Neural cell (in vitro differentiated cells): ENCODE data around the gene IQCK. TPM values are rescaled to one million over a fixed set of nuclear protein-coding genes. Genes with fewer than 3 reads are reported as not detected.

Source experiments
- H2AFZ ChIP-seq: fragments of 200-600, 300-800 bp; sonication (generic), shearing (Covaris generic); 2 replicates; pipeline ENCODE4 v1.6.0; 2014; ENCODE audit warnings: low read depth, mild to moderate bottlenecking, antibody characterized with exemption, low read length, moderate library complexity
- H3F3A ChIP-seq: fragments of 200-600 bp; shearing (Covaris generic); 2 replicates; pipeline ENCODE4 v1.6.1; 2016; ENCODE audit warnings: mild to moderate bottlenecking, moderate library complexity, mixed read lengths, antibody characterized with exemption, low read length; ENCODE audit not compliant: insufficient read depth, poor library complexity, severe bottlenecking
- H3K27ac ChIP-seq: fragments of 200-600, 300-800 bp; sonication (generic), shearing (Covaris generic); 2 replicates; pipeline ENCODE4 v1.5.1; 2014; ENCODE audit warnings: mild to moderate bottlenecking, low read length, moderate library complexity
- H3K27me3 ChIP-seq: fragments of 300-800, 200-600 bp; sonication (generic), shearing (Covaris generic); 2 replicates; pipeline ENCODE4 v1.6.0; 2014; ENCODE audit warnings: mild to moderate bottlenecking, low read depth, low read length, moderate library complexity; ENCODE audit not compliant: insufficient read depth
- H3K36me3 ChIP-seq: fragments of 300-800, 200-600 bp; sonication (generic), shearing (Covaris generic); 2 replicates; pipeline ENCODE4 v1.5.1; 2014; ENCODE audit warnings: mild to moderate bottlenecking, antibody characterized with exemption, low read length, moderate library complexity; ENCODE audit not compliant: insufficient read depth
- H3K4me2 ChIP-seq: fragments of 300-800, 200-600 bp; sonication (generic), shearing (Covaris generic); 2 replicates; pipeline ENCODE4 v1.6.0; 2014; ENCODE audit warnings: mild to moderate bottlenecking, low read length
- H3K4me3 ChIP-seq: fragments of 300-800, 200-600 bp; sonication (generic), shearing (Covaris generic); 2 replicates; pipeline ENCODE4 v1.5.1; 2014; ENCODE audit warnings: mild to moderate bottlenecking, low read length, moderate library complexity
- H3K79me2 ChIP-seq: fragments of 200-600 bp; shearing (Covaris generic); replicated peaks from 2 replicates; pipeline ENCODE4 v1.6.0; 2014; ENCODE audit warnings: mild to moderate bottlenecking, low read length, moderate library complexity; ENCODE audit not compliant: insufficient read depth
- H3K9ac ChIP-seq: fragments of 300-800, 200-600 bp; sonication (generic), shearing (Covaris generic); 2 replicates; pipeline ENCODE4 v1.6.1; 2016; ENCODE audit warnings: mild to moderate bottlenecking, low read length, mixed read lengths
- H3K9me2 ChIP-seq: fragments of 200-600 bp; shearing (Covaris generic); 2 replicates; pipeline ENCODE4 v1.6.1; 2016; ENCODE audit warnings: mild to moderate bottlenecking, low read length, mixed read lengths; ENCODE audit not compliant: insufficient read depth
- H3K9me3 ChIP-seq: fragments of 200-600, 300-800 bp; sonication (generic), shearing (Covaris generic); 2 replicates; pipeline ENCODE4 v1.6.1; 2016; ENCODE audit warnings: mild to moderate bottlenecking, mixed run types, low read length, moderate library complexity, mixed read lengths
- H4K20me1 ChIP-seq: fragments of 200-600 bp; shearing (Covaris generic); 2 replicates; pipeline ENCODE4 v1.6.1; 2016; ENCODE audit warnings: mild to moderate bottlenecking, mixed run types; ENCODE audit not compliant: insufficient read depth
- CTCF ChIP-seq: fragments of 450-650 bp; IDR thresholded peaks from 2 replicates; pipeline ENCODE4 v1.5.1; 2014; ENCODE audit warnings: antibody characterized with exemption, mild to moderate bottlenecking, moderate library complexity; ENCODE audit not compliant: poor library complexity, severe bottlenecking
- EP300 ChIP-seq: fragments of 450-650 bp; conservative IDR thresholded peaks from 2 replicates; pipeline ENCODE4 v1.6.1; 2014; ENCODE audit warnings: antibody characterized with exemption, mild to moderate bottlenecking, moderate library complexity; ENCODE audit not compliant: poor library complexity, severe bottlenecking
- EZH2 ChIP-seq: fragments of 200-600, 300-800 bp; shearing (Covaris generic), sonication (generic); IDR thresholded peaks from 2 replicates; pipeline ENCODE4 v1.6.1; 2014; ENCODE audit warnings: antibody characterized with exemption, low read length, borderline replicate concordance, mild to moderate bottlenecking; ENCODE audit not compliant: insufficient read depth, poor library complexity, severe bottlenecking
- MXI1 ChIP-seq: fragments of 450-650 bp; conservative IDR thresholded peaks from 2 replicates; pipeline ENCODE4 v1.6.1; 2014; ENCODE audit warnings: antibody characterized with exemption, mild to moderate bottlenecking; ENCODE audit not compliant: poor library complexity, severe bottlenecking
- POLR2AphosphoS5 ChIP-seq: IDR thresholded peaks from 2 replicates; pipeline ENCODE4 v1.6.1; 2012
- RAD21 ChIP-seq: fragments of 450-650 bp; conservative IDR thresholded peaks from 2 replicates; pipeline ENCODE4 v1.6.1; 2014; ENCODE audit warnings: antibody characterized with exemption, mild to moderate bottlenecking, moderate library complexity
- REST ChIP-seq: IDR thresholded peaks from 2 replicates; pipeline ENCODE4 v1.6.1; 2012; ENCODE audit warnings: borderline replicate concordance
- SMC3 ChIP-seq: fragments of 450-650 bp; conservative IDR thresholded peaks from 2 replicates; pipeline ENCODE4 v1.6.1; 2014; ENCODE audit warnings: antibody characterized with exemption, mild to moderate bottlenecking, moderate library complexity; ENCODE audit not compliant: poor library complexity
- TAF1 ChIP-seq: IDR thresholded peaks from 2 replicates; pipeline ENCODE4 v1.6.1; 2012; ENCODE audit warnings: low read depth
- polyA plus RNA-seq: library from polyadenylated mRNA; depleted of rRNA; stranded (reverse); fragments of >200 nt; gene quantifications from 2 replicates; pipeline ENCODE4 v1.2.3, GENCODE V29; 2014

Gene IQCK
- polyA plus RNA-seq, 1 donor from 2014 or later = 10.2 TPM

GRCh38 chr16:19743816-19744159, 25.7 kb downstream of the IQCK start:
- Histone ChIP-seq H3K4me3 (no peak overlapping the region), H3F3A (no peaks in the 10 kb centered on the region), H2AFZ (no peak overlapping the region), H4K20me1 (no peaks in the 10 kb centered on the region), H3K27ac (no peak overlapping the region), H3K9ac (no peak overlapping the region), H3K4me2 (no peak overlapping the region), H3K79me2 (no peaks in the 10 kb centered on the region), H3K27me3 (no peaks in the 10 kb centered on the region), H3K9me2 (no peaks in the 10 kb centered on the region), H3K36me3 (no peaks in the 10 kb centered on the region), H3K9me3 (no peaks in the 10 kb centered on the region)
- TF ChIP-seq POLR2AphosphoS5 (no peak), CTCF (no peak), MXI1 (no peak), EZH2 (no peak), EP300 (no peak), REST (no peak), RAD21 (no peak), TAF1 (no peak), SMC3 (no peak)

DNA sequence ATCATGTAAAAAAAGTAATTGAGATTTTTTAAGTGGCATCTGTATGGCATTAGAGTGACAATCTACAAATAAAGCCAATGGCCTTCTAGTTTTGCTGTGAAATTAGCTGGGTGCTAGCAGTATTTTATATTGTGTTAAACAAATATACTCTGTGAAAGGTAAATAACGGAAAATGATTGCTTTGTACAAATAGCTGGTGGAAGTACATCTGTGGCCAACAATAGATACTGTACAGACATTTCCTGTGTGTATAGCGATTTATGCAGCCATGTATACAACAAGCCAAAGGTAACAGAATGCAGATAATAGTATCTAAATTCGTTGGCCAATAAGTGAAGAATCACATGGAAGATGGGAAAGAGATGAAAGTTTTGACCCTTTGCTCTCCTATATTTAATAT, 26.6 kb downstream of the IQCK start:
- H3K9me3 ChIP-seq = no peaks in the 10 kb centered on the region
- H3K79me2 ChIP-seq = no peaks in the 10 kb centered on the region
- no peaks in the 10 kb centered on the region for H4K20me1 ChIP-seq
- H3K36me3 ChIP-seq = no peaks in the 10 kb centered on the region
- H3F3A ChIP-seq = no peaks in the 10 kb centered on the region
- no peak overlapping the region for H2AFZ ChIP-seq
- H3K27ac ChIP-seq = no peak overlapping the region
- H3K27me3 ChIP-seq = no peaks in the 10 kb centered on the region
- H3K4me3 ChIP-seq = no peak overlapping the region
- H3K9ac ChIP-seq = no peak overlapping the region
- TF ChIP-seq POLR2AphosphoS5 (no peak), EP300 (no peak), RAD21 (no peak), CTCF (no peak), TAF1 (no peak), EZH2 (no peak), SMC3 (no peak), MXI1 (no peak), REST (no peak)
- no peaks in the 10 kb centered on the region for H3K9me2 ChIP-seq
- H3K4me2 ChIP-seq = no peak overlapping the region
